Endothelial cell of umbilical vein (primary cell): Measurements from ENCODE around the gene PRKAR1B. TPM values are rescaled to one million over a fixed set of nuclear protein-coding genes. Genes with fewer than 3 reads are reported as not detected.

ENCODE experiments used
- BruUV-seq: library from RNA; stranded (reverse); fragments of 400-500 nt; replicated peaks from 2 replicates; lab custom pipeline; 2021; lab: Mats Ljungman, UMichigan
- CTCF ChIA-PET: fragments of 300-600, 350-600 bp; sonication (Branson Sonifier 250); formaldehyde crosslinking; loops from one replicate; lab custom pipeline; 2021; ENCODE audit warnings: antibody characterized with exemption, inconsistent platforms; lab: Charles Lee
- POLR2A ChIA-PET: fragments of 300-600, 350-600 bp; sonication (Branson Sonifier 250); formaldehyde crosslinking; loops from one replicate; lab custom pipeline; 2021; ENCODE audit warnings: antibody characterized with exemption, inconsistent platforms; lab: Charles Lee
- DNase-seq: peaks from one replicate; pipeline ENCODE4 v3.0.0-alpha.2; 2011; ENCODE audit warnings: low read depth, low spot score
- FAIRE-seq: peaks from 2 replicates; lab custom pipeline; 2011; peaks lifted over from hg19 to GRCh38; lab: Jason Lieb, UNC
- H2AFZ ChIP-seq: 2 replicates; pipeline ENCODE4 v1.6.0; 2012; ENCODE audit warnings: low read depth, low read length, control low read depth, inconsistent platforms
- H3K27ac ChIP-seq: 2 replicates; pipeline ENCODE4 v1.5.1; 2011; ENCODE audit warnings: low read depth, mild to moderate bottlenecking, control low read depth, low read length, moderate library complexity; ENCODE audit not compliant: insufficient read depth
- H3K27me3 ChIP-seq, 2 experiments: 2 replicates each; pipeline versions ENCODE4 v1.6.0 to v1.6.1; 2011; ENCODE audit warnings: low read length in 2 of 2, mixed read lengths in 1 of 2; ENCODE audit not compliant: control insufficient read depth in 2 of 2, insufficient read depth in 2 of 2
- H3K36me3 ChIP-seq, 2 experiments: 2 replicates in 1 of 2; 3 replicates in 1 of 2; pipeline ENCODE4 v1.5.1; 2011; ENCODE audit warnings: low read length in 2 of 2, mild to moderate bottlenecking in 1 of 2, moderate library complexity in 1 of 2; ENCODE audit not compliant: control insufficient read depth in 2 of 2, insufficient read depth in 2 of 2; ENCODE audit errors: extremely low read depth in 1 of 2
- H3K4me1 ChIP-seq: 3 replicates; pipeline ENCODE4 v1.5.1; 2011; ENCODE audit warnings: mild to moderate bottlenecking, low read length; ENCODE audit not compliant: control insufficient read depth, insufficient read depth; ENCODE audit errors: extremely low read depth
- H3K4me2 ChIP-seq: 2 replicates; pipeline ENCODE4 v1.6.1; 2011; ENCODE audit warnings: low read length, control low read depth, mixed read lengths; ENCODE audit not compliant: insufficient read depth
- H3K4me3 ChIP-seq, 3 experiments: fragments of 200-600 bp in 1 of 3; sonication (generic), shearing (Covaris generic) in 1 of 3; replicated peaks in 1 of 3; 2 replicates each; pipeline ENCODE4 v1.5.1; 2011 to 2016; ENCODE audit warnings: control low read depth in 3 of 3, low read length in 3 of 3, mild to moderate bottlenecking in 2 of 3, inconsistent platforms in 1 of 3, low read depth in 1 of 3, moderate library complexity in 1 of 3; ENCODE audit not compliant: insufficient read depth in 1 of 3
- H3K79me2 ChIP-seq: 2 replicates; pipeline ENCODE4 v1.6.0; 2012; ENCODE audit warnings: low read length, inconsistent platforms; ENCODE audit not compliant: control insufficient read depth, insufficient read depth
- H3K9ac ChIP-seq: replicated peaks from 2 replicates; pipeline ENCODE3; 2011; ENCODE audit warnings: low read length, control low read depth; ENCODE audit not compliant: insufficient read depth; ENCODE audit errors: extremely low read depth
- H3K9me1 ChIP-seq: replicated peaks from 3 replicates; pipeline ENCODE4 v1.6.0; 2011; ENCODE audit warnings: mild to moderate bottlenecking, low read length; ENCODE audit not compliant: control insufficient read depth, insufficient read depth; ENCODE audit errors: extremely low read depth
- H3K9me3 ChIP-seq: replicated peaks from 2 replicates; pipeline ENCODE4 v1.5.1; 2012; ENCODE audit warnings: low read length, inconsistent platforms; ENCODE audit not compliant: control insufficient read depth, insufficient read depth
- H4K20me1 ChIP-seq: replicated peaks from 2 replicates; pipeline ENCODE3; 2011; ENCODE audit warnings: mild to moderate bottlenecking, low read length; ENCODE audit not compliant: control insufficient read depth, insufficient read depth; ENCODE audit errors: extremely low read depth
- EZH2 ChIP-seq: IDR thresholded peaks from 2 replicates; pipeline ENCODE4 v1.6.1; 2012; ENCODE audit warnings: borderline replicate concordance, low read depth, mild to moderate bottlenecking, moderate library complexity, low read length, inconsistent platforms; ENCODE audit not compliant: severe bottlenecking
- FOS ChIP-seq: IDR thresholded peaks from 2 replicates; pipeline ENCODE4 v1.6.1; 2011; ENCODE audit warnings: mild to moderate bottlenecking, low read length, moderate library complexity, borderline replicate concordance; ENCODE audit not compliant: insufficient read depth
- GATA2 ChIP-seq: IDR thresholded peaks from 2 replicates; pipeline ENCODE4 v1.7.0; 2011; ENCODE audit warnings: low read depth, mild to moderate bottlenecking, moderate library complexity, mixed read lengths, low read length; ENCODE audit not compliant: insufficient read length, insufficient read depth
- JUN ChIP-seq: IDR thresholded peaks from 2 replicates; pipeline ENCODE4 v1.6.1; 2011; ENCODE audit warnings: borderline replicate concordance, low read depth; ENCODE audit not compliant: insufficient read length, insufficient read depth
- MYC ChIP-seq: IDR thresholded peaks from one replicate; pipeline ENCODE4 v1.6.1; 2011; ENCODE audit warnings: mild to moderate bottlenecking, low read depth, low read length
- POLR2A ChIP-seq: IDR thresholded peaks from 2 replicates; pipeline ENCODE4 v1.6.1; 2012; ENCODE audit warnings: low read depth, mild to moderate bottlenecking, control low read depth, low read length
- POLR2AphosphoS5 ChIP-seq: IDR thresholded peaks from 2 replicates; pipeline ENCODE4 v1.6.1; 2012; ENCODE audit warnings: low read depth, mild to moderate bottlenecking, control low read depth, low read length, moderate library complexity; ENCODE audit not compliant: insufficient read depth
- dilution Hi-C: fragments of 300-500 bp; cut with MboI; formaldehyde crosslinking; loops from one replicate; pipeline ENCODE4 v1.15.0; 2019; ENCODE audit warnings: low sequenced_read_pairs; ENCODE audit not compliant: extremely low pct_ligation_motif_present
- intact Hi-C: fragments of 100-400 bp; cut with micrococcal nuclease; formaldehyde crosslinking; loops from one replicate; pipeline ENCODE4 v1.10.0; 2022
- polyA plus RNA-seq, 4 experiments: library from polyadenylated mRNA; depleted of rRNA in 3 of 4; stranded (reverse) in 3 of 4; unstranded in 1 of 4; fragments of >200 nt; gene quantifications; 2 replicates each; pipeline versions ENCODE4 v1.2.1 to v1.2.3, GENCODE V29; 2011 to 2012; ENCODE audit warnings: missing spikeins in 1 of 4
- total RNA-seq: library from RNA; stranded (reverse); gene quantifications from 2 replicates; pipeline ENCODE4 v1.2.3, GENCODE V29; 2021
- TF ChIP-seq, protein P1 (sequence below): IDR thresholded peaks from 2 replicates; pipeline ENCODE4 v1.6.1; 2011; ENCODE audit not compliant: insufficient read depth, insufficient read length
- TF ChIP-seq, protein P2 (sequence below), 2 donors: IDR thresholded peaks; 1 replicate in 1 of 2; 2 replicates in 1 of 2; pipeline ENCODE4 v1.5.1; 2011; ENCODE audit warnings: low read length in 2 of 2, mild to moderate bottlenecking in 2 of 2, moderate library complexity in 2 of 2, control low read depth in 1 of 2, inconsistent platforms in 1 of 2, low read depth in 1 of 2; ENCODE audit not compliant: insufficient read depth in 1 of 2; ENCODE audit errors: extremely low read depth in 1 of 2

The PRKAR1B gene
- total and polyA plus RNA-seq, 2 donors (not counting 3 experiments of a cell fraction or from before 2014, with no cell fraction given), result 15.4 to 29.2 TPM

DNA sequence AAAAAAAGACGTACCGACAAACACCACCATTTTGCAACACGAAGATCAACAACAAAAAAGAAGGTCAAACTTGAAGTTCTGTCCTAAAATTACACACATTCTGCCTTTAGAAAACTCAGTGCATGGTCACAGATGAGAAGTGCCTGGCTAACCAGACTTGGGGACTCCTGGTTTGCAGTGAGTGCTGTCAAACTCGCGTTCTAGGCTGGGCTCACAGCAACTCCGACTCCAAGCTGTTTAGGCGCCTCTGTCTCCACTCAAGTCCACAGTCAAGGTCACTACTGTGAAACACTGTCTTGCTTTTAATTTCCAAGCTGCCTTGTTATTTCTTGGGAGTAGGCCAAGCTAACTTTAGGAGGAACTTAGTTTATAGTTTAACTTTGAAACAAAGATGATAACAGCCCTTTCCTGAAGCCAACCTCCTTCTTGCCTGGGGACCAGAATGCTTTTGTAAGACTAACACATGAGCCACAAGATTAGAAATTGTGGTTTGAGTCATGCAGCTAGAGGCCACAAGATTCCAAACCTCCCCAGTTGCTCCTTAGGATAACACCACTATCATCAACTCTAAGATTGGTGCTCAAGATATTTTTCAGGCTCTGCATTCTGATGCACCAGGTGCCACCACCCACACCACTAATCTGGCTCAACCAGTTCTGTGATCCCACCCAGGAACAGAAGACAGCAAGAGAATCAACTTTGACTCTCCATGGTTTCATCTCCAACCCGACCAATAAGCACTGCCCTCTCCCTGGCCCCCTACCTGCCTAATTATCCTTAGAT, 1.7 kb downstream of the PRKAR1B start:
- H3K9ac ChIP-seq, result no peak overlapping the region
- BruUV-seq, result no TSS peak
- no peaks in the 10 kb centered on the region for H3K9me1 ChIP-seq
- no peak for FAIRE-seq
- peaks cover 23% of the 10 kb centered on the region for H3K79me2 ChIP-seq
- ChIA-PET CTCF (no interaction called here), POLR2A (no interaction called here)
- H3K27ac ChIP-seq, result no peak overlapping the region
- H3K4me1 ChIP-seq, result peaks cover 15% of the 10 kb centered on the region
- TF ChIP-seq, protein P1, sequence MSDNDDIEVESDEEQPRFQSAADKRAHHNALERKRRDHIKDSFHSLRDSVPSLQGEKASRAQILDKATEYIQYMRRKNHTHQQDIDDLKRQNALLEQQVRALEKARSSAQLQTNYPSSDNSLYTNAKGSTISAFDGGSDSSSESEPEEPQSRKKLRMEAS, result no peak
- TF ChIP-seq, protein P2, sequence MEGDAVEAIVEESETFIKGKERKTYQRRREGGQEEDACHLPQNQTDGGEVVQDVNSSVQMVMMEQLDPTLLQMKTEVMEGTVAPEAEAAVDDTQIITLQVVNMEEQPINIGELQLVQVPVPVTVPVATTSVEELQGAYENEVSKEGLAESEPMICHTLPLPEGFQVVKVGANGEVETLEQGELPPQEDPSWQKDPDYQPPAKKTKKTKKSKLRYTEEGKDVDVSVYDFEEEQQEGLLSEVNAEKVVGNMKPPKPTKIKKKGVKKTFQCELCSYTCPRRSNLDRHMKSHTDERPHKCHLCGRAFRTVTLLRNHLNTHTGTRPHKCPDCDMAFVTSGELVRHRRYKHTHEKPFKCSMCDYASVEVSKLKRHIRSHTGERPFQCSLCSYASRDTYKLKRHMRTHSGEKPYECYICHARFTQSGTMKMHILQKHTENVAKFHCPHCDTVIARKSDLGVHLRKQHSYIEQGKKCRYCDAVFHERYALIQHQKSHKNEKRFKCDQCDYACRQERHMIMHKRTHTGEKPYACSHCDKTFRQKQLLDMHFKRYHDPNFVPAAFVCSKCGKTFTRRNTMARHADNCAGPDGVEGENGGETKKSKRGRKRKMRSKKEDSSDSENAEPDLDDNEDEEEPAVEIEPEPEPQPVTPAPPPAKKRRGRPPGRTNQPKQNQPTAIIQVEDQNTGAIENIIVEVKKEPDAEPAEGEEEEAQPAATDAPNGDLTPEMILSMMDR (IDR thresholded peaks at IDR 0.05; ENCODE audit: extremely low read depth in 1 of 2, insufficient read depth in 1 of 2, low read depth in 1 of 2, low read length in 2 of 2), result no peak
- TF ChIP-seq JUN (no peak), GATA2 (no peak), FOS (no peak), POLR2A (no peak), POLR2AphosphoS5 (no peak), EZH2 (no peak), MYC (no peak)
- H3K4me3 ChIP-seq, result no peak overlapping the region
- no peaks in the 10 kb centered on the region for H3K9me3 ChIP-seq
- no peak overlapping the region for H2AFZ ChIP-seq
- no peaks in the 10 kb centered on the region for H3K27me3 ChIP-seq
- intact Hi-C loops, result loop anchor here (2.0 to 5.0 kb wide), 2 partner anchors 121 to 208 kb away; partner anchors contain the start of gene PDGFA
- dilution Hi-C loops, result no loop called here
- DNase-seq, result no peak
- peaks cover 0 to 7% of the 10 kb centered on the region in 2 experiments for H3K36me3 ChIP-seq
- no peak overlapping the region for H3K4me2 ChIP-seq
- no peaks in the 10 kb centered on the region for H4K20me1 ChIP-seq
